GM19397 (cell line): ENCODE measurements around the gene PRRG2.
A peak's percentile ranks its signal among the peaks of the same experiment; 100 is the strongest.

Experiments used
- ATAC-seq: cut with Tn5 transposase; IDR thresholded peaks from one replicate; pipeline ENCODE4 v1.9.1; 2021; ENCODE audit warnings: mild to moderate bottlenecking, moderate library complexity; ENCODE audit not compliant: unreplicated experiment

Gene PRRG2

GRCh38 chr19:49585023-49585422, 3.9 kb downstream of the PRRG2 start:
- no peak for ATAC-seq

GRCh38 chr19:49587227-49587626, 6.1 kb downstream of the PRRG2 start:
- no peak for ATAC-seq

- ATAC-seq = no peak
These were observed 7.4 kb downstream of the PRRG2 start for GRCh38 chr19:49588365-49589122.

GRCh38 chr19:49589502-49589905, 8.4 kb downstream of the PRRG2 start:
- no peak for ATAC-seq

- peak; percentile 57 for ATAC-seq
These were observed 9.2 kb downstream of the PRRG2 start for GRCh38 chr19:49590071-49590970.

DNA sequence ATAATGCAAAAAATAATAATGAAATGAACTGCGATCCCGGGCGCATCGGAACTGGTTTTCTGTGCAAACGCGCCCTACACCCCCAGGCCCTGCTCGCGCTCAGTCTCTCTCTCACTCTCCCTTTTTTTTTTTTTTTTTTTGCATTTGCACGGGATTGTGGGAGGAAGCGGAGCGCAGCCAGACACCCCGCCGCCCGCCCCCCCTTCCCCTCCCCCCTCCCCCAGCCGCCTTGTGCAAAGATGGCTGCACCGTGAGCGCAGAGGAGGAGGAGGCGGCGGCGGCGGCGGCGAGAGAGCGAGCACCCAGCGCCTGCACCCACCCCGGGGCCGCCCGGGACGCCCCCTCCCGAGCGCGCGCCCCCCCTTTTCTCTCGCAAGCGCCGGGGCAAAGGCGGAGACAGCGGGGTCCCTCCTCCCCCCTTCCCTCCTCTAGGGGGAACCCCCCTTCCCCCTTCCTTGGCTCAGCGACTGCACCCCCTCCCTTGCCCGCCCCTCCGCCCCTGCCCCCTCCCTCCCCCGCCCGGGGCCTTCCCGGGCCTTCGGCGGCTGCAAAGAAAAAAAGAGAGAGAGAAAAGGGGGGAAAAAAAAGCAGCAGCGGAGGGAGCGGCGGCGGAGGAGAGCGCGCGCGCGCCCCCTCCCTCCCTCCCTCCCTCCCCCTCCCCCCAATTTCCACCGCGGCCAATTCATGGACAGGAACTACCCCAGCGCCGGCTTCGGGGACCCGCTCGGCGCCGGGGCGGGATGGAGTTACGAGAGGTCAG, 10.0 kb downstream of the PRRG2 start, which contains the start of gene PRR12:
TSS of gene PRR12 (plus strand) at position 212 of the 760 bp plus-strand sequence. CDS start at position 685, 473 bp downstream.
- no peak for ATAC-seq

GRCh38 chr19:49591731-49592485, 10.8 kb downstream of the PRRG2 start:
- ATAC-seq = no peak

DNA sequence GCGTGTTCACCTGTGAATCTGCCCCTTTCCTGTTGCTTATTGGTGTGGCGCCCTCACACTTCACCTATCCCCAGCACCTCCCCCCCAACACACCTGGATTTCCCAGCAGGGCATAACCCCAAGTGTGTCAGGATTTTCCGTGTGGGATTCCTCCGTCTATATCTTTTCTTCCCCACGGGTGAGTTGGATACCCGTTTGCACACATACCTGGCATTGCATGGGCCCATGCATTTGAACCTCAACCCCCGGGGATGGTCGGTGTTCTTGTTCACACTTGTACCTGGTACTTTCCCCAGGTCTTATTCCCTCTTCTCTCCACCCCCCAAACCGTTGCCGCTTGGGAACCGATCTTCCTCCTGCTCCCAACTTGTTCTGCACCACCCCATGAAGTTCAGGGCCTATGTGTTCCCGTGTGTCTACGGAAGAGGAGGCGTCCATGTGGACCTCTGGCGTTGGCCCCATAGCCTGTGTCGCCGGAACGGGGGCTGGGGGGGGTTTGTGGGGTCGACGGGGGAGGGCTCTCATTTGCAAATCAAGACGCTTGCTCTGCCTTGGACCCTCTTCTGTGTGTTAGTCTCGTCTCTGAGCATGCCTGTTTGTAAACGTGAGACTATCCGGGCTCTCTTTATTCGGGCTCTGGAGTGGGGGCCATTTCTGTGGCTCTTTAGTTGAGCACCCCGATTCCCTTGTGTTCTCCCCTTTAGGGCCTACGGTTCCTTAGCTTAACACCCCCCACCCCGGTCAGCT, 11.5 kb downstream of the PRRG2 start:
- ATAC-seq = no peak

GRCh38 chr19:49593233-49594113, 12.4 kb downstream of the PRRG2 start:
- ATAC-seq = peak; percentile 44

DNA sequence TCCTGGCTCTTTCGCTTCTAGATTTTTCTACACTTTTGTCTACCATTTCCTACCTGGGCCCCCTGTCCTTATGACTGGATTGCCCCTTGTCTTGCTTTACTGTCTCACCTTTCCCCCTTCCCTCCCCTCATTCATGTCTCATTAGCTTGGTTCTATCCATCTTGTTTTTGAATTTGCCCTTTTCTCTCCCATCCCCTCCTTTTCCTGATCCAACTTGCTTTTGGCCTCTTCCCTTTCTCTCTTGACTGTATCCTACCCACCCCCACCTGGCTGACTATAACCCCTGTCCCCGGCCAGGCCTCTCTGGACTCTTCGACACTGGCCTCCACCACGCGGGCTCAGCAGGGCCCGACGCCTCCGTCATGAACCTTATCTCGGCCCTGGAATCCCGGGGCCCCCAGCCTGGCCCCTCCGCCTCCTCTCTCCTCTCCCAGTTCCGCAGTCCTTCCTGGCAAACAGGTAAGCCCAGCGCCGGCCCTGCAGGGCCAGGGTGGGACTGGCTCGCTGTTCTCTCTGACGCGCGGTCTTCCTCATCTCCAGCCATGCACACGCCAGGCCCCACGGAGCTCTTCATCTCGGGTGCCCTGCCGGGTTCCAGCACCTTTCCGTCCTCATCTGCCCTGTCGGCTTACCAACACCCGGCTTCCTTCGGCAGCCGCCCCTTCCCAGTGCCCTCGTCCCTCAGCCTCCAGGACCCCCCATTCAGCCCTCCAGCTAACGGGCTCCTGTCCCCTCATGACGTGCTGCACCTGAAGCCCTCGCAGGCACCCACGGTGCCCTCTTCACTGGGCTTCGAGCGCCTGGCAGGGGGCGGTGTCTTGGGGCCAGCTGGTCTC, 13.3 kb downstream of the PRRG2 start:
- ATAC-seq = no peak

DNA sequence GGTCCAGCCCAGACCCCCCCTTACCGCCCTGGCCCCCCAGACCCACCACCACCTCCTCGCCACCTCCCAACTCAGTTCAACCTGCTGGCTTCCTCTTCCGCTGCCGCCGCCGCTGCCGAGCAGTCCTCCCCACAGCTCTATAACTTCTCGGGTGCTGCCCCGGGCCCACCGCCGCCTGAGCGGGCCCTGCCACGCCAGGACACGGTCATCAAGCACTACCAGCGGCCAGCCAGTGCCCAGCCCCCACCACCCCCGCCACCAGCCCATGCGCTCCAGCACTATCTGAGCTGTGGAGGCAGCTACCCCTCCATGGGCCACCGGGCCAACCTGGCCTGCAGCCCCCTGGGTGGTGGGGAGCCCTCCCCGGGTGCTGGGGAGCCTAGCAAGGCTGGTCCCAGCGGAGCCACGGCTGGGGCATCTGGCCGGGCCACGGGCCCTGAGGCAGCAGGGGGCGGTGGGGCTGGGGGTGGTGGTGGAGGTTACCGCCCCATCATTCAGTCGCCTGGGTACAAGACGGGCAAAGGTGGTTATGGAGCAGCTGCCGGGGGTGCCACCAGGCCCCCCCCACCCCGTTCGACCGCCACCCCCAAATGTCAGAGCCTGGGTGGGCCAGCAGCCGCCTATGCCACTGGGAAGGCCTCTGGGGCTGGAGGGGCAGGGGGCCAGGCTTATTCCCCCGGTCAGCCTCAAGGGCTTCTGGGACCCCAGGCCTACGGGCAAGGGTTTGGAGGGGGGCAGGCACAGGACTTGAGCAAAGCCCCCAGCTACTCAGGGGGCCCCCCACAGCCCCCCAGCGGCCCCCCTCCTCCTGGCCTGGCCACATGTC, 14.1 kb downstream of the PRRG2 start:
- no peak for ATAC-seq

DNA sequence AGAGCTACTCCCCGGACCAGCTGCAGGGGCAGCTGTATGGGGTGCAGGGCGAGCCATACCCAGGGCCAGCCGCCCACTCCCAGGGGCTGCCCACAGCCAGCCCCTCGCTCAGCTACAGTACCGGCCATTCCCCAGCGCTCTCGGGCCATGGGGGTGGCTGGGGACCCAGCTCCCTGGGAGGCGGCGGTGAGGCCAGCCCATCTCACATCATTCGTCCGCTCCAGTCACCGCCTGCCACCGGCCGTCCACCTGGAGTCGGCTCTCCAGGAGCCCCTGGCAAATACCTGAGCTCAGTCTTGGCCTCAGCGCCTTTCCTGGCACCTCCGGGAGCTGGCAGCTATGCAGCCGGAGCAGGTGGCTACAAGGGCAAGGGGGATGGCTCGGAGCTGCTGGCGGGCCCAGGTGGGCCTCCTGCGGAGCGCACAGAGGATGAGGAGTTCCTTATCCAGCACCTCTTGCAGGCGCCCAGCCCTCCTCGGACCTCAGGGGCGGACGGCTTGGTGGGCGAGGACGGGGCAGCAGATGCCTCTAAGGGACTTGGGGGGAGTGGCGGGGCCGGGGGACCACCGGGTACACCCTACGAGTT, 14.8 kb downstream of the PRRG2 start:
- ATAC-seq = no peak

DNA sequence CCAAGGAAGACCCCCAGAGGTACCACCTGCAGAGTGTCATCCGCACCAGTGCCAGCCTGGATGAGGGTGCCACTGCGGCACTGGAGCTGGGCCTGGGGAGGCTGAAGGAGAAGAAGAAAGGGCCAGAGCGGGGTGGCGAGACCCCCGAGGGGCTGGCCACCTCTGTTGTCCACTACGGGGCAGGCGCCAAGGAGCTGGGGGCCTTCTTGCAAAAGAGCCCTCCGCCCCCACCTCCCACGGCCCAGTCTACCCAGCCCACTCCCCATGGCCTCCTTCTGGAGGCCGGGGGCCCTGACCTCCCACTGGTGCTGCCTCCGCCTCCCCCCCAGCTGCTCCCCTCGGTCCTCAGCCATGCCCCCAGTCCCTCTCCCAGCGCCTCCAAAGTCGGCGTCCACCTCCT, 15.3 kb downstream of the PRRG2 start:
- no peak for ATAC-seq

DNA sequence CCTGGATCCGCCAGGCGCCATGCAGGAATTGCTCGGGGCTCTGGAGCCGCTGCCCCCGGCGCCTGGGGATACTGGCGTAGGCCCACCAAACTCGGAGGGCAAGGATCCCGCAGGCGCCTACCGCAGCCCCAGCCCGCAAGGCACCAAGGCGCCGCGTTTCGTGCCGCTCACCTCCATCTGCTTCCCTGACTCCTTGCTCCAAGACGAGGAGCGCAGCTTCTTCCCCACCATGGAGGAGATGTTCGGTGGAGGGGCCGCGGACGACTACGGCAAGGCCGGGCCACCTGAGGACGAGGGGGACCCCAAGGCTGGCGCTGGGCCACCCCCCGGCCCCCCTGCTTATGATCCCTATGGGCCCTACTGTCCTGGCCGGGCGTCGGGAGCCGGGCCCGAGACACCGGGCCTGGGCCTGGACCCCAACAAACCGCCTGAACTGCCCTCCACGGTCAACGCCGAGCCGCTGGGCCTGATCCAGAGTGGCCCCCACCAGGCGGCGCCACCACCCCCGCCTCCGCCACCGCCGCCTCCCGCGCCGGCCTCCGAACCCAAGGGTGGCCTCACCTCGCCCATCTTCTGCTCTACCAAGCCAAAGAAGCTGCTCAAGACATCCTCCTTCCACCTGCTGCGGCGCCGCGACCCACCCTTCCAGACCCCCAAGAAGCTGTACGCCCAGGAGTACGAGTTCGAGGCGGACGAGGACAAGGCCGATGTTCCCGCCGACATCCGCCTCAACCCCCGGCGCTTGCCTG, 16.0 kb downstream of the PRRG2 start:
- no peak for ATAC-seq

GRCh38 chr19:49597703-49597974, 16.5 kb downstream of the PRRG2 start:
- no peak for ATAC-seq
